Ishikawa (cell line): ENCODE measurements around the gene COL23A1.

Experiments
- CEBPB ChIP-seq: IDR thresholded peaks from 2 replicates; pipeline ENCODE4 v1.6.1; 2012
- CREB1 ChIP-seq: IDR thresholded peaks from 2 replicates; pipeline ENCODE4 v1.6.1; 2012; ENCODE audit warnings: low read depth
- EGR1 ChIP-seq: IDR thresholded peaks from 2 replicates; pipeline ENCODE4 v1.6.1; 2012
- EP300 ChIP-seq: IDR thresholded peaks from 2 replicates; pipeline ENCODE4 v1.6.1; 2012; ENCODE audit warnings: borderline replicate concordance
- FOXM1 ChIP-seq: IDR thresholded peaks from 2 replicates; pipeline ENCODE4 v1.6.1; 2012; ENCODE audit warnings: low read depth, borderline replicate concordance
- NFIC ChIP-seq: IDR thresholded peaks from 2 replicates; pipeline ENCODE4 v1.6.1; 2012
- RAD21 ChIP-seq: IDR thresholded peaks from 2 replicates; pipeline ENCODE4 v1.6.1; 2012; ENCODE audit warnings: low read depth
- REST ChIP-seq: IDR thresholded peaks from 2 replicates; pipeline ENCODE4 v1.6.1; 2012; ENCODE audit warnings: low read depth, mild to moderate bottlenecking
- TAF1 ChIP-seq: IDR thresholded peaks from 2 replicates; pipeline ENCODE4 v1.6.1; 2012; ENCODE audit warnings: low read depth, mild to moderate bottlenecking
- TCF12 ChIP-seq: IDR thresholded peaks from 2 replicates; pipeline ENCODE4 v1.6.1; 2012; ENCODE audit warnings: low read depth
- TEAD4 ChIP-seq: IDR thresholded peaks from 2 replicates; pipeline ENCODE4 v1.6.1; 2012
- USF1 ChIP-seq: IDR thresholded peaks from 2 replicates; pipeline ENCODE4 v1.6.1; 2012
- YY1 ChIP-seq: IDR thresholded peaks from 2 replicates; pipeline ENCODE4 v1.6.1; 2012; ENCODE audit warnings: low read depth
- ZBTB7A ChIP-seq: IDR thresholded peaks from 2 replicates; pipeline ENCODE4 v1.6.1; 2012; ENCODE audit warnings: low read depth
- TF ChIP-seq, protein P1 (sequence below): IDR thresholded peaks from 2 replicates; pipeline ENCODE4 v1.6.1; 2012

Gene COL23A1

DNA sequence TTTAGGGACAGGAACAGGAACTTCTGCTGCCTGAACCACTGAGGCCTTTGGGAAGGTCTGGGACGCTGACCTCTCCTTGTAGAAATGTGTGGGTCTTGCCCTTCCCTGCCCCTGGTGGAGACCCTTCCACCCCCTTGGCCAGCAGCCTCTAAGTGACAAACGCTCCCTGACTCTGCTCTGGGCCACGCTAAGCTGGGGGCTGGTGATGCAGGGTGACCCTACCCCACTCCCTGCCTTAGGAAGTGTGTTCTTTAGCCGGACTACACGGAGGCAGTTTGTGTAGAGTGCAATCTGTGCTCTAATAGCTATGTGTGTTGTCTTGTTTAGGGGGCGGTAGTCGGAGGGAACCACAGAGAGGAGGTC lies 123.0 kb downstream of the COL23A1 start:
- no peak for TF ChIP-seq RAD21
- TF ChIP-seq EP300 = no peak
- TF ChIP-seq ZBTB7A = no peak
- TF ChIP-seq, protein P1, sequence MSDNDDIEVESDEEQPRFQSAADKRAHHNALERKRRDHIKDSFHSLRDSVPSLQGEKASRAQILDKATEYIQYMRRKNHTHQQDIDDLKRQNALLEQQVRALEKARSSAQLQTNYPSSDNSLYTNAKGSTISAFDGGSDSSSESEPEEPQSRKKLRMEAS = no peak
- TF ChIP-seq TCF12 = no peak
- no peak for TF ChIP-seq FOXM1
- TF ChIP-seq NFIC = no peak
- TF ChIP-seq CEBPB = no peak
- no peak for TF ChIP-seq TAF1

GRCh38 chr5:178466342-178466741 lies 123.9 kb downstream of the COL23A1 start:
- TF ChIP-seq EGR1 = no peak
- no peak for TF ChIP-seq TAF1

- no peak for TF ChIP-seq RAD21
- no peak for TF ChIP-seq NFIC
- no peak for TF ChIP-seq CREB1
- no peak for TF ChIP-seq TEAD4
- TF ChIP-seq FOXM1 = no peak
Observed at GRCh38 chr5:178465861-178466288, 124.3 kb downstream of the COL23A1 start.

DNA sequence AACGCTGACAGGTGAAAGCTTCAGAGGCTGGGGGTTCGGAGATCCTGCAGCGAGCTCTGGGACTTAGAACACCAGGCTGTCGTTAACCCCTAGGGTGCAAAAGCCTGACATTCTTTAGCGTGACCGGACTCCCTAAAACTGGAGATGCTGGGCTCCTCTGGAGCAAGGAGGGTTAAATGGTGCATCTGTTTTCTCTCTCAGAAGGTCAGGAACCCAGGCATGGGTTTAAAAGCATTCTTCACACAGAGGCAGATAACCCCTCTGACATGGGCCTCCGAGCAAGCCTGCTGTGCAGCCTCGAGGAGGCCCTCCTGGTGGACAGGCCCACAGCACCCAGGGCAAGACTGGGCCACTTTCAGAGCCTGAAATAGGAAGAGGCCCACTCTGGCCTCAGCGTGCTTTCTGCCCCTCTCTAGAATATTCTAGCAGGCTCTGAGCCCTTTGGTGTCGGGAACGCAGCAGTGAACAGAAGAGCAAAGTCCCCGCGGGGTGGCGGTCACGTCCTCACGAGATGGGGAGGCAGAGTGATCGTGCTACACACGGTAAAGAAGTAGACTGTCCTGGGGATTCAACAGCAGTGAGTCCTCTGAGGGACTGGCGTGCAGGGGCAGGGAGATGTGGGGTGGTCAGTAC lies 124.8 kb downstream of the COL23A1 start:
- TF ChIP-seq TEAD4 (no peak), YY1 (no peak), EP300 (no peak), USF1 (no peak), EGR1 (no peak)

DNA sequence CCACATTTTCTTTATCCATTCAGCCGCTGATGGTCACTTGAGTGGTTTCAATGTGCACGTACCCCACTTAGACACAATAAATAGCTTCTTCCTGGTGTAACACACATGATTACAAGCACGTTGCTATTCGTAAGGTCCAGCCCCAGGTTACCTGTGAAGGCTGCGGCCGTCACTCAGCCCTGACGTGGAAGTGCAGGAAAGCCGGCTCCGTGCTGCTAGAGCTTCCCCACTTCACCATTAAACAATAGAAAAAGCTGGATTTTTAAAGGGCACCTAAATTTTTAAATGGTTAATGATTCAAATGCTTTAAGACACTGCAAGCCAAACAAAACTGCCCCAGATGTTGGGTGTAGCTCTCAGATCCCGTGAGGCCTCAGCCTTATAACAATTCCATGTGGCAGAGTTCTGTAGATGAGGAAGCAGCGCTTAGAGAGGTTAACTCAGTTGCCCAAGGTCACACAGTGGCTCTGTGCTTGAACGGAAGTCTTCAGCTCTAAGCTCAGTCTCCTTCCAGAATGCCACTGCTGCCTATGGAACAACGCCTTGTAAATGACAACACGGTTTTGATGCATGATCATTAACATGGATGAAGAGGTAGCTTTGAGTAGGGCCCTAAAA lies 125.7 kb downstream of the COL23A1 start:
- TF ChIP-seq FOXM1 (no peak), TAF1 (no peak), TEAD4 (no peak), YY1 (no peak), ZBTB7A (no peak)

GRCh38 chr5:178463321-178464155 lies 126.7 kb downstream of the COL23A1 start:
- TF ChIP-seq CEBPB (no peak), YY1 (no peak), TAF1 (no peak), CREB1 (no peak), NFIC (no peak), REST (no peak), USF1 (no peak), FOXM1 (no peak), RAD21 (no peak), TEAD4 (no peak), EP300 (no peak), TCF12 (no peak), EGR1 (no peak), ZBTB7A (no peak)
- TF ChIP-seq, protein P1 = no peak

DNA sequence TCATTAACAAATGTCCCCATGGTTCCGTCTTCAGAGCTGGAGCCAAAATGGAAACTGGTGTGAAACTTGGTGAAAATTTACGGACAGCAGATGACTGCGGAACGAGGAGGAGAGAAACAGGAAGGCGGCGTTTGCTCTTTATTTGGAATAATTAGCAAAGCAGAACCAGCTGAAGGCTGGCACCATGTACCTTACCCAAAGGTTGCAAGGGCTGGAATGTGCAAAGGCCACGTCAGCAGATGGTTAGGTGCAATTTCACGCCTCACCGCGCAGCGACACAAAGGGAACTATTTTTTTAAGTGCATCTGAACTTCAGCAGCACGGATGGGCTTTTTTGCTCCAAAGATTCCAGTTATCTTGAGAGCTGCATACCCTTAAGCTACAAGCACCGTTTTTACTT lies 127.4 kb downstream of the COL23A1 start:
- no peak for TF ChIP-seq CREB1
- no peak for TF ChIP-seq EGR1
- TF ChIP-seq EP300 = peak; percentile 28; the same call in 1 of the 2 replicates
- TF ChIP-seq TAF1 = no peak
- TF ChIP-seq USF1 = no peak
- no peak for TF ChIP-seq YY1
- TF ChIP-seq RAD21 = 0 out of 2 replicates have a peak, but pooled peaks have one; percentile 7
- TF ChIP-seq REST = no peak
- TF ChIP-seq CEBPB = no peak
- peak; percentile 86 for TF ChIP-seq TEAD4
- TF ChIP-seq TCF12 = peak; percentile 50; the same call in 1 of the 2 replicates
